SK-N-DZ (cell line): ENCODE data around the gene LAPTM5.

Experiments
- DNase-seq: peaks from one replicate; pipeline ENCODE4 v3.0.0-alpha.2; 2015; ENCODE audit warnings: low spot score

The LAPTM5 gene

DNA sequence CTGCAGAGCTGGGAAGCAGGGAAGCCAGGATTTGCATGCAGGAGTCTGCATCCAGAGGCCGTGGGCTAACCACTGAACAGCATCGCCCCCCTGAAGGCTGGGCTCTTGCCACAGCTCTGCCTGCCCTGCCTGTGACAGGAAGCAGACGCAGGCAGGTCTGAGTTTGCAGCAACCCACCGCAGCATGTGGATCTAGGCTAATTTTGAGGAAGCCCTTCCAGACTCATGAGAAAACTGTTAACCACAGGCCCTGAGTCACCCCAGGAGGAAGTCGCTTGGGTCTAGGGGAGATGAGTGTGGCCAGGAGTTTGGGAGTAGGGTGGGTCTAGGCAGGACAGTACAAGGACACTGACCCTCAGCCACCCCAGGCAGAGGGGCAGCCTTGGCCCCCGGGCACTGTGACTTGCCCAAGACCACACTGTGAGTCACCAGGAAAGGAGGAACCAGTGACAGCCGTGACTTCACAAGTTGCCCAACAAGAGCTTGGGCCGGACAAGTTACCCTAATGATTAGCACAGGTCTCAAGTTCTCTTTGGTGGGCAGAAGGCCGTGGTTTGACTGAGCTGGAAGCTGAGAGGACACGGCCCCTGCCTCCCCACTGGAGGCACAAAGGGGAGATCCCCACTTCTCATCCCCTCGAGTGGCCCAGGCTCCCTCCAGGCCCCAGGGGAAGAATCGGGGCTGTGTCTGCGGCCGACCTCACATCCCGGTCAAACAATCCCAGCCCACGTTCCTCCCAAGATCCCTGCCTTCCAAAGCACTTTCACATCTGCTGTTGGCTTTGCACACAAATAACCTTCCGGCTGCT lies 826 bp downstream of the LAPTM5 start:
- DNase-seq, result no peak

DNA sequence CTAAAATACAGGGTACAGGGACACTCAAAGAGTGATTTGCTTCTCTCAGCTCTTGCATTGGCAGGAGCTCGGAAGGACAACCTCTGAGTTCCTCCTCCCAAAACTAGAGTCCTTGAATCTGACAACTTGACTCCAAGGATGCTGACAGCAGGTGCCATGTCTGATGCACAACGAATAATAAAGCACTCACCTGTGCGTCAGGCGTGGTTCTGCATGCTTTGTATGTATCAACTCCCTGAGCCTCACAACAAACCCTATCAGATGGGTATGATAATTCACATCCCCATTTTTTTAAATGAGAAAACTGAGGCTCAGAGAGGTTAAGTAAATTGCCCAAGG lies 1.4 kb downstream of the LAPTM5 start:
- no peak for DNase-seq

DNA sequence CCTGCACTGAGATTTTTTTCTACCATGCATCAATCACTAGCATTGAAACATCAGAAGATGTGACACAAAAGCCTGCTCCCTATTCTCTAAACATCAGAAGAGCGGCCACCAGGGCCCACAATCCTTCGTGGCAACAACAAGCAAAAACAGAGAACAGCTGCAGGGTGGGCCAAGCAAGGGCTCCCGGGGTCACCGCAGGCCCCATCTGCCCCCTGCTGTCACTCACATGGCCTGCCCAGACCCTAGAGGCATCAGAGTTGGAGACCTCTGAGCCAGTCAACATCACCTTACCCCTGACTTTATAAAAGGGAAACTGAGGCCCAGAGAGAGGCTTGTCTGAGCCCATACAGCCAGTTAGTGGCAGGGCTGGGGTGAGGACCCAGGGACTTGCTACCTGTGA lies 1.8 kb downstream of the LAPTM5 start:
- no peak for DNase-seq

DNA sequence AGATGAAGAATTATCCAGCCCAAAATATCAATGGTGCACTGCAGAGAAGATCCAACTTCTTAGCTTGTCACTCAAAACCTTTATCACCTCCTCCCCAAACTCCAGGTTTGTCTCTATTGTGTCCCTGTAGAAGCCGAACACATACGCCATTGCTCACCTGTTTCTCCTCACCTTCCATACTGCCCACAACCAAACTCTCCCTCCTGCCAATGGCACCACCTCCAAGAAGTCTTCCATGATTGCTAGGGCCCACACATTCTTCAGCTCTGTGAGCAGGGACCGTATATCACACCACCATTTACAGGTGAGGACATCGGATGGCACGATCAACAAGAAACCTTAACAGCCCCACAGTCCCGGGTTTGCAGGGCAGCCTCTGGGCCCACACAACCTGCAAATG lies 2.2 kb downstream of the LAPTM5 start:
- no peak for DNase-seq

DNA sequence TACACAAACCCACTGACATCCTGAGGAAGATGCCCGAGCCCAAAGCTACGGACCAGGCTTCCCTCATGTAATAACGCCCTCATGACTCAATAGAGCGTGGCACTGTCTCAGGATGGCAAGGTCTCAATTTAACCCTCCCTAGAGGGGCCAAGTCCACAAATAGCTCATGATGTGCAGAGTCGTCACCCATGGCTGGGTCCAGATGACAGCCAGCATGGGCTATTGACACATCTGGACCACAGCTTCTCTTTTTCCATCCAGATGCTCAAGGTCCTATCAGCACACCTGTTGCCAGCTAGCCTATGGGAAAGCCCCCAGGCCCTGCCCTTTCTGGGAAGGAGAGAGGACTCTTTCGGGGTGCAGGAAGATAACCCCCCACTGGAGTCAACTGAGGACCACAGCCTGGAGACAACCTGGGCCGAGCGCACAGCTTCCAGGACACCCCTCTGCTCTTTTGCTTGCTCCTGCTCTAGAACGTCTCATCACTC lies 2.8 kb downstream of the LAPTM5 start:
- no peak for DNase-seq

DNA sequence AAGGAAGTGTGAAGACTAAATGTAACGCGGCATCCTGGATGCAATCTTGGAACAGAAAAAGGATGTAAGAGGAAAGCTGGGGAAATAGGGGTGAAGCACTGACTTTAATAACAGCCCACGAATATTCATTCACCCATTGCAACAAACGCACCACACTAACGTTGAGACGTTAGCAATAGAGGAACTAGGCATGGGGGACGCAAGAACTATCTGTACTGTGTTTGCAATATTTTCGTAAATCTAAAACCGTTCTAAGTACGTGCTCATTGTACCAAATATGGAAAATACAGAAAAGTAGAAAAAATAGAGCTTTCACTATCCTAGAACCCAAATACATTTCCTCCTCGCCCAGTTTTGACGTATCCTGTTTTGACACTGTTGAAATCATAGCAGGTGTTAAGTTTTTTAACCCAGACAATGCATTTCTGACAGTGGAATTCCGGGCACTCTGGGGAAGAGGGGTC lies 3.9 kb downstream of the LAPTM5 start:
- no peak for DNase-seq

DNA sequence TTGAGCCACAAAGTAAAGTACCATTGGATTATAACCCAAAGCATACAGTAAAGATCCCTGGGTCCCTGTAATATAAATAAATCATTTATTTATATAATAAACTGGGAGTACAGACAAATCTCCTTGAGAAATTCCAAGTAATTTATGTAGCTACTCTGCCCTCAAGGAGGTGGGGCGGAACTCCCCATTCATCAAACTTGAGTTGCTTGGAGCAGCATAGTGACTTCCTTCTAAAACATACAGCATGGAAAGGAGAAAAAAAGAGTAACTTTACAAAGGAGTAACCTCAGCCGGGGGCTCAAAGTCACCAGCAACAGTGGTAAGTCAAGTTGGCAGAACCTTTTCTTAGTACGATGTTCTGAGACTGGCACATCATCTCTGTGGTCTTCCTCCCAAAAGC lies 4.5 kb downstream of the LAPTM5 start:
- no peak for DNase-seq

DNA sequence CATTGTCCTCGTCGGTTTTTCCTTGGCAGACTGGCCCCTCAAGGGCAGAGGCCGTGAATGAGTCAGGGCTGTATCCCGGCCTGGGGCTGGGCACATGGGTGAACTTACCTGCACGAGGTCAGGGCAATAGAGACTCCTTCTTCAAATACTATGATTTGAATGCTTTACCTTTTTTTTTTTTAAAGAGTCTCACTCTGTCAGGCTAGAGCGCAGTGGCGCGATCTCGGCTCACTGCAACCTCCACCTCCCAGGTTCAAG lies 5.0 kb downstream of the LAPTM5 start:
- DNase-seq, result no peak

DNA sequence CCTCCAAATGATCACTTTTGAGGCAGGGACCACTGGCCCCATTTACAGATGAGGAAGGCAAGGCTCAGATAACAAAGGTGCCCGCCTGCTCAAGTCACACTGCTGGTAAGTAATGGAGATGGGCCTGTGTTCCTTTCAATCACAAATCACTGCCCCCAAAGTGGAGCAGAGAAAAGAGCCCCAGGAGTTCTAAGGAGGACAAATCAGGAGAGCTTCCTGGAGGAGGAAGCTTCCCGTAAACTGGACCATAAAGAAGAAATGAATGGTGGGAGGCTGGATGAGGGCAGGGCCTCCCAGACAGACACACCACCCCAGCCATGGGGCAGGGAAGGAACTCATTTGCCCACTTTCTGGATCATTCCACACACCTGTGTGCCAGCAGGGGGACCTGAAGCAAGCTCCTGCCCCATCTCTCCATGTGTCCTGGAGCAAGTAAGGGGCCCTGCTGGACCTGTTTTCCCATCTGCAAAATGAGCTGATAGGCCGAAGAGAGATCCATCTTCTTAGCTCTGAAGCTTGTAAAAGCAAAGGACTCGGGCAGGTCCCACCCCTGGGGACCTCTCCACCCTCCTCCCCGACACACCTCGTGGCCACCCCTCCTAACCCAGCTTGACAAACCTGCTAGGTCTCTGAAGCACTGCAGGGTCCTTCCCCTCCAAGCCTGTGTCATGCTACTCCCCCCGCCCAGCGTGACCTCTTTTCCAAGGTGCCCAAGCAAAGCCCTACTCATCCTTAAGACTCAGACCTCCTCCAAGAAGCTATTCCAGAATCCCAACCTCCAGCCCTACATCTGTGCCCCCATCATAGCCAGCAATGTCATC lies 5.5 kb downstream of the LAPTM5 start:
- DNase-seq, result no peak

DNA sequence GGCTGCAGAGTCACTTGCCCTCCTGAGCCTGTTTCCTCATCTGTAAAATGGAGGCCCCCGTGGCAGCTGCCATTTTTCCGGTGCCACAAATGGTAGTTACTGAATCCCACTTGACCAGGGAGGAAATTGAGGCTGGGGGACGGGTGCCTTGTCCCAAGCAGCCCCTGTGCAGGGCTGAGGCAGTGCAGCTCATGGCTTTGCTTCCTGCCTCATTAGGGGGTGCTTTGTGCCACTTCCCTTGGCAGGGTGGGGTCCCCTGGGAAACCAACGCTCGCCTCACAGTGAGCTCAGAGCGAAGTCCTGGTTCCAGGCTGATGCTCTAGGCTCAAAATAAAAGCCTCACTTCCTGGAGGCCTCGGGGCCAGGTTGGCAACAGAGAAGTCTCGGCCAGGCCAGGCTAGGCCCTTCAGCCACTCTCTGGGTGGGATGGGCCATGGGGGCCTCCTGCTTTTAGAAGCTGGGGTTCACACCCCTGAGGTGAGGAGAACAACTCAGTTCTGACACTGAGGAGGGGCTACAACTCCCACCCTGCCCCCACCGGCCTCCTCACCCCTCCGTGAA lies 6.8 kb downstream of the LAPTM5 start:
- no peak for DNase-seq

DNA sequence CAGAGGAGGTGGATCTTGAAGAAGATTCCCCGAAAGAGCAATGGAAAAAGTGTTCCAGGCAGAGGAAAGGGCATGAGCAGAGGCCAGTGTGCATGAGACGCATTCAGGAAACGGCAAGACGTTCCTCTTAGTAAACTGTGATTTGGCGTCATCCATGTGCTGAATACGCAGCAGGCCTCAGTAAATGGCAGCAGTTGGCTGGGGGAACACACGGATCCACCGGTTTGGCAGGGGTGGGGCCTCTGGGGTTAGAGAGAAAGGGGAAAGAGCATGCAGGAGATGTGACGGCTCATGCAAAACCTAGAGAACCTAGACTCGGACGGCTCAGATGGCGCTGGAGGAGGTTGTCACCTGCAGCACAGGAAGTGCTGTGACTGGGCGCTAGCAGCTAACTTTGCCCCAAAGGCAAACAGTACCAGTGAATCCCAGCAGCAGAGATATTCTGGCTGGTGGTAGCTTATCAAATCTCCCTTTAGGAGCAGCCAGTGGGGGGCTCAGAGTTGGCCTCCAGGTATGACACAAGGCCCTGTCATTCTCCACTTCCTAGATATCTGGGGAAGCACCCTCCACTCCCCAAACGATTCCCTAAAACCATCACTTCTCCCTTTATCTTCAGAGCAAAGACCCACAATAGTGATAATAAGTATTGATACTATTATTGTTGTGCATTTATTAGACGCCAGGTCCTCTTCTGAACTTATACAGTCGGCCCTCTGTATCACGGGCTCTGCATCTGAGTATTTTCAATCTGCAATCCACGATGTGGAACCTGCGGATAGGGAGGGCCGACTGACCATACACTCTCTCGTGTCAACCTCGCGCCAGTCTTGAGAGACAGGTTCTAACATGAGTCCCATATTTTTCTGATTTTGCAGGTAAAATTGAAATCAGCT lies 7.6 kb downstream of the LAPTM5 start:
- no peak for DNase-seq

DNA sequence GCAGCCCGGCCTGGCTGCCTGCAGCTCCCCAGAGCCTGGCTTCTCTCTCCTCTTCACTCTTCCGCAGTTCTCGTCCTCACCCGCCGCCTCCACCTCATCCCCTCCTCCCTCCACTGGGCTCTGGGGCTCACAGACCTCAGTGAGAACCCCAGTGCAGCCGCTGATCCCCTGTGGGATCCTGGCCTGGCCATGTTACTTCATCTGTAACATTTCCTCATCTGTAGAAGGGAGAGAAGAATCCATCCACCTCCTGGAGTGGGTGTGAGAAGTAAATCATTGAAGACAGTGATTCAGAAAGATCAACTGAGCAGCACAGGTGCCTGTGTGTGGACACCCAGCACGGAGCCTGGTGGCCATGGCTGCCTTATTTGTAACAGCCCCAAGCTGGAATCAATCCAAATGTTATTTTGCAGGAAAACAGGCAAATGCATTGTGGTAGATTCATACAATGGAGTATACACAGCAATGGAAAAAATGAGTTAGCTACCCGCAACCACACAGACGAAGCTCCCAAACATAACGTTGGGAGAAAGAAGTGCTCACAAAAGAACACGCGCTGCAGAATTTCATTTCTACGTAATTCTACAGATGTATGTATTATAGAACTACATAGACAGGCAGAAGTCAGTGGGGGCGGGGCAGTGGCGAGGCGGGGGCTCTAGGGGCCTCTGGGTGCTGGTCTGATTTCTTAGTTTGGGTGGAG lies 8.7 kb downstream of the LAPTM5 start:
- no peak for DNase-seq

DNA sequence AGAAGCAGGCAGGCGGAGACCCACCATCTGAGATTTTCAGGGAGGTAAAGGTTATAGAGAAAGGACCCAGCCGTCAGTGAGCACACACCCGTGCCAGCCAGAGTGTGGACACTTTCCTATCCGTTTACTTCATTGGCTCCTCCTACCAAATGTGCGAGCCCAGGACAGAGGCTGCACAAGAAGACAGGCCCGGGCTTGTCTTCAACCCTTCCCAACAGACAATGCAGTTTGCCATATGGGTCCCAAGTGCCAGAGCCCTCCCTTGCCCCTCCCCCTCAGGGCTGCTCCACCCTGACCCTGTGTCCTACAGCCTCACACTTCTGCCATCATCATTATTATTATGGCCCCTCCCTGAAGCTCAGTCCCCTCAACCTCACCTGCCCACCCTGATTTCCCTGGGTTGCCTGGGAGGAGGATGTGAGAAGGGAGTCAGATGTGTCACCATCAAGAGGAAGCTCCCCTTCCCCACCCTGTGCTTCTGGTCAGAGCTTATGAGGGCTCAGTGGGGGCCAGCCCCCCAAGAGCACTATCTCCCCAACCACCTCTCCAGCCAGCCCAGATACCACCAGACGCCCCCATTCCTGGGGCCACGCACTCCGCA lies 9.4 kb downstream of the LAPTM5 start:
- no peak for DNase-seq

DNA sequence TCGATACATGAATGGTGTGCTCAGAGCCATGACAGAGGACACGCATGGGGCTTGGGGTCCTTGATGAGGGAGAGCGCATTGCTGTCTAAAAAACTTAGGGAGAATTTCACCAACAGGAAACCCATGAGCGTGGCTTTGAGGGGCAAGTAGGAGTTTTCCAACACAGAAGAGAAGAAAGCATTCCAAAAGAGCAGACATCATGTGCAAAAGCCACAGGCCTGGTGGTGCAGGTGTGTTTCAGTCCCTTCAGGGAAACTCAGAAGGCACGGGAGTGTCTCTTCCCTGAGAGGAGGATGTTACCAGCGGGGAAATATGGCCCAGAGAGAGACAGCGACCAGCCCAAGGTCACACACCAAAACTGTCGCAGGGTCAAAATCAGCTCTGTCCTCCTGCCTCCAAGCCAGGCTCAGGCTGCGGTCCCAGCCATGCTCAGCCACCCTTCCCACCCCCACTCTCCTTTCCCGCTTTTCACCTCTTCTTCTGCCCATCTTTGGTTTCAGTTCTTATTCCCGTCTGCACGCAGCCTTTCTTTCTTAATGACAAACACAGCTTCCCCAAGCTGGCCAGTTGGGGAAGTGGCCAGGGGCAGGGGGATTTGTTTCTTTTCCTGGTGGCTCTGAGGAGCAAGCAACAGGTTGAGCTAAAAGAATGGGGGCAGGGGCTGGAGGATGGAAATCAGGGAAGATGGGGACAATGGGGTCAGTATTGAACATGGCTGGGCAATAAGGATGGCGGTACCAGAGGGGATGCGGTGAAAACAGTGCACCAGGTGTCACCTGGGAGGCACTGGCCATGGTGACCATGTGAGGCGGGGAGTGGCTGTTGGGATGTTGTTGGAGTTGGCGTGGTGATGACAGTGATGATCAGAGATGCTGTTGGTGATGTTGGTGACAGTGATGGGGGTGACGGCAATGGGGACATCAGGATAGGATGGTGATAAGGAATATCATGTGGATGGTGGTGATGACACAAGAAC lies 10.3 kb downstream of the LAPTM5 start:
- DNase-seq, result no peak

DNA sequence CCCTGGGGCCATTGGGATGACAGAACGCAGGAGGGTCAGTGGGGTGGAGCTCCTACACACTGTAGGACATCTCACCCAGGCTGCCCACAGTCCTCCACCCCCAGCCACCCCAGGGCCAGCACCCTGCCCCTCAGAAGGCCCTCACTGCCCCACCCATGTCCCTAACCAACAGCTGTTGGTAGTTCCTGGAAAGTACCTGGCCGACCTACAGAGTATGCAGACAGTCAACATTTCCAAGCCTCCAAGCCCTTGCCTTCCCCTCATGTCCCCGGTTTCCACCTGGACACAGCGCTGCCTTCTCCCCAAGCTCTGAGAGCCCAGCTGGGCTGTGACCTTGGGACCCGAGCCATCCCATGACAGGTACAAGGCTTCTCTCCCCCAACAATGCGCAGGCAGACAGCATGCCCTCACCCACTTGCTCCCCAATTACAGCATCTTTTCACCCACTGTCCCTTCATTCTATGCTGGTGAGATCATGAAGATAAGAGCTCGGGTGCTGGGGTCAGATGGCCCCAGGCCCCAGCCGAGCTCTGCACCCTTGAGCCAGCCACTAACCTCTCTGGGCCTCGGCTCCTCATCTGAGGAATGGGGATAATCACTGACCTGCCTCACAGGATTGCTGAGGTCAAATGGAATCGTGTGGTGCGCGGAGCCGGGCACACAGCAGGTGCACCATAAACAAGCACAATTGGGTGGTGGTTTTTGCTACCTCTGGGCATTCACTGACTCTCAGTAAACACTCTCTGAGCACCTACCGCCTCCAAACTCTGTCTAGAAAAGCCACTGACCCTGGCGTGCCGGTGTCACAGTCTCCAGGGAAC lies 11.2 kb downstream of the LAPTM5 start:
- DNase-seq, result no peak

DNA sequence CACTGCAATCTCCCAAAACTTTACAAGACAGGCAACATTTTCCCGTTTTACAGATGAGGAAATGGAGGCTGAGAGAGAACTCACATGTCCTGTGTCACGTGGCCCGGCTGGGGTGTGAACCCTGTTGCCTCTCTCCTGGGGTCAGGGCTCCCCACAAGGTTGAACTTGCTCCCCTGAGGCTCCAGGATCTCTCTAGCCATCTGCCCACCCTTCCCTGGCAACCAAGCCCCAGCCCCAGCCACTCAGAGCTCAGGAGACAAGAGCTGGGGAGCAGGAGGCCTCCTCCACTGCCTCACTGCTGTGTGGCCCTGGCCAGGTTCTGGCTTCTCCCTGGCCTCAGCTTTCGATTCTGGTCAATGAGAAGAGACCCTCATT lies 11.8 kb downstream of the LAPTM5 start:
- DNase-seq, result no peak

DNA sequence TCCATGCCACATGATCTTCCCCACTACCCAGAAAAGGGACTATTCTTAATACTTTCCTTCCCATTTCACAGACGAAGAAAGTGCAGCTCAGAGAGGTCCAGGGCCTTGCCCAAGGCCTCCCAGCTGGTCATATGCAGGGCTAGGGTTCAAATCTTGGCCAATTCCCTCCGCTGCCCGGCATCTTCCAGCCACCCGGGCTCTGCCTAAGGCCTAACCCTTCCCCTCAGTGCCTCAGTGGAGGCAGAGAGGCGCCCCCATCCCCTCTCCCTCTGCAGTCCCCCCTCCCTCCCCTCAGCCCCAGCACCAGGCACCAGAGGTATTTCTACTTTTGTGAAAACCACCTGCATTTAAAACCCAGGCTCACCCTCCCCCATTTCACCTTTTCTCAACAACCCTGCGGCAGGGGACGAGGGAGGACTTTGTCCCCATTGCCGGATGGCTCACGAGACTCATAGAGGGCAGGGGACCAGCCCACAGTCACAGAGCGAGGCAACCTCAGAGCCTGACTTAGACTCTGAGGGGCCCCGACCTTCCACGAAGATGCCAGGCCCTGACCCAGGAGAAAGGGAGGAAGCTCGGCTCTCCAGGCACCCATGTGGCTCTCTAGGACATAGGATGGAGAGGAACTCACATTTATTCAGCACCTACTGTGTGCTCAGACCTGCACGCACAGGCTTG lies 12.3 kb downstream of the LAPTM5 start:
- no peak for DNase-seq
